ENCODE results near the gene SDC4. TPM values are rescaled to one million over a fixed set of nuclear protein-coding genes. Genes with fewer than 3 reads are reported as not detected.

The SDC4 gene
- total and polyA plus RNA-seq, 9 of the 15 experiments (the other 6 are each of a cell fraction or from before 2014, with no cell fraction given) = 2.1 to 10.7 (median 6.3) TPM

DNA sequence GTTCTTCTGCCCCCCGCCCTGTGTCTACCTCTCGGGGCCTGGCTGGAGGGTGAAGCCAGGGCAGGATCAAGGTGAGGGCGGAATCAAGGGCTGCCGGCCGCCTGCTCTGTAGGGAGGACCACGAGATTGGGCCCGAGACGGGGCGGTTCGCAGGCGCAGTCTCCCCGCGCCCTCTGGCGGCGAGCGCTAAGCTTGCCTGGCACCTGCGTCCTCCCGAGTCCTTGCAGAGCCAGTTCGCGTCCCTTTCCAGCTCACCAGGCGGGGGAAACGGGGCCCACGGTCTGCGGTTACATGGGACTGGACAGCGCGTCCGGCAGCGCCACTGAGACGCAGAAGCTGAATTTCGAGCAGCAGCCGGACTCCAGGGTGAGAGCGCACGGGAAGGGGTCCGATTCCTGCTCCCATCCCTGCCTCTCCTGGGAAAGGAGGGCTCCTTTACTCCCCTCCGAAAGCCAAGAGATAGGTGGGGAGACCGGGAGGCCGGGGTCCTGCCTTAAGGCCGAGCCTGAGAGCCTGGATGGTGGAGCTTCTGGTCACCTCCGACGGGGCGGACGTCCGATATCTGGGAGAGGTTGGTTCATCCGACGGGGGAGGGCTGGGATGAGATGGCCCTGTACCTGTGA, 36.5 kb downstream of the SDC4 start:
- ATAC-seq (peak; percentile 93), FAIRE-seq (peak; percentile 78), DNase-seq (ENCODE audit: extremely low read depth in 1 of 4, low spot score in 3 of 4) (peak; percentile 78 to 81 (median 80))
- H3K9ac ChIP-seq (ENCODE audit: insufficient read depth in 1 of 2, low read depth in 2 of 2, low read length in 2 of 2) = no peak overlapping the region
- H3K36me3 ChIP-seq (ENCODE audit: control insufficient read depth, insufficient read depth, low read length) = no peaks in the 10 kb centered on the region
- WGBS (ENCODE audit: insufficient coverage, low coverage, missing lambda C conversion rate) = 12% methylated on average over 33 of the region's 45 CpGs
- in situ Hi-C loops (cut with MboI) = no loop called here
- H3K4me1 ChIP-seq (replicated peaks in 1 of 2; ENCODE audit: control insufficient read depth in 2 of 2, insufficient read depth in 2 of 2, low read length in 2 of 2) = peaks cover 0 to 31% of the 10 kb centered on the region in 2 experiments; a peak in 2 of 5 replicates
- no peaks in the 10 kb centered on the region for H3K79me2 ChIP-seq (ENCODE audit: control insufficient read depth, insufficient read depth, low read length)
- H3K9me1 ChIP-seq (ENCODE audit: control insufficient read depth, insufficient read depth, low read length) = peaks cover 3% of the 10 kb centered on the region
- no peak overlapping the region for H3K4me3 ChIP-seq
- BruUV-seq (replicated peaks) = no TSS peak
- H2AFZ ChIP-seq (ENCODE audit: low read depth, low read length) = peak overlapping the region; percentile 18; the same call in 1 of the 2 replicates
- intact Hi-C loops (cut with micrococcal nuclease) = loop anchor here (10.0 kb wide), 1 partner anchor 233 kb away; the partner anchor contains the start of gene EPPIN
- peaks cover 8 to 60% of the 10 kb centered on the region in 2 experiments; a peak in 4 of 5 replicates for H3K27me3 ChIP-seq (ENCODE audit: control insufficient read depth in 2 of 2, insufficient read depth in 2 of 2, low read length in 2 of 2)
- no peak overlapping the region for H3K27ac ChIP-seq (ENCODE audit: extremely low read depth, low read depth, low read length)
- peak overlapping the region; percentile 26; the same call in 1 of the 2 replicates for H3K4me2 ChIP-seq (ENCODE audit: insufficient read depth, low read length)
- H3K9me3 ChIP-seq (replicated peaks; ENCODE audit: control insufficient read depth, insufficient read depth, low read depth, low read length) = no peaks in the 10 kb centered on the region
- POLR2A ChIA-PET = interaction anchor here (0.6 to 1.5 kb wide), 2 partner anchors 9 to 108 kb away, joined by 3 to 6 read pairs; no protein-coding TSS in a partner anchor
- H4K20me1 ChIP-seq (replicated peaks; ENCODE audit: control insufficient read depth, insufficient read depth, low read length) = peaks cover 5% of the 10 kb centered on the region
- CTCF ChIA-PET (ENCODE audit: low intra/inter-chr PET ratio) = interaction anchor here (0.5 to 1.2 kb wide), 2 partner anchors 247 to 459 kb away, joined by 3 to 6 read pairs; no protein-coding TSS in a partner anchor
- TF ChIP-seq PHF8 (IDR thresholded peaks at IDR 0.05; ENCODE audit: borderline replicate concordance, low read length) (no peak), TAF9B (IDR thresholded peaks at IDR 0.05; ENCODE audit: partially characterized antibody) (no peak), SREBF2 (CRISPR knock-in tag; IDR thresholded peaks at IDR 0.05) (no peak), ZBTB17 (CRISPR knock-in tag; IDR thresholded peaks at IDR 0.05) (no peak), FOXP1 (CRISPR knock-in tag; IDR thresholded peaks at IDR 0.05) (no peak), POLR2H (tag; IDR thresholded peaks at IDR 0.05; ENCODE audit: low read depth) (no peak)
- TF ChIP-seq, protein P1, sequence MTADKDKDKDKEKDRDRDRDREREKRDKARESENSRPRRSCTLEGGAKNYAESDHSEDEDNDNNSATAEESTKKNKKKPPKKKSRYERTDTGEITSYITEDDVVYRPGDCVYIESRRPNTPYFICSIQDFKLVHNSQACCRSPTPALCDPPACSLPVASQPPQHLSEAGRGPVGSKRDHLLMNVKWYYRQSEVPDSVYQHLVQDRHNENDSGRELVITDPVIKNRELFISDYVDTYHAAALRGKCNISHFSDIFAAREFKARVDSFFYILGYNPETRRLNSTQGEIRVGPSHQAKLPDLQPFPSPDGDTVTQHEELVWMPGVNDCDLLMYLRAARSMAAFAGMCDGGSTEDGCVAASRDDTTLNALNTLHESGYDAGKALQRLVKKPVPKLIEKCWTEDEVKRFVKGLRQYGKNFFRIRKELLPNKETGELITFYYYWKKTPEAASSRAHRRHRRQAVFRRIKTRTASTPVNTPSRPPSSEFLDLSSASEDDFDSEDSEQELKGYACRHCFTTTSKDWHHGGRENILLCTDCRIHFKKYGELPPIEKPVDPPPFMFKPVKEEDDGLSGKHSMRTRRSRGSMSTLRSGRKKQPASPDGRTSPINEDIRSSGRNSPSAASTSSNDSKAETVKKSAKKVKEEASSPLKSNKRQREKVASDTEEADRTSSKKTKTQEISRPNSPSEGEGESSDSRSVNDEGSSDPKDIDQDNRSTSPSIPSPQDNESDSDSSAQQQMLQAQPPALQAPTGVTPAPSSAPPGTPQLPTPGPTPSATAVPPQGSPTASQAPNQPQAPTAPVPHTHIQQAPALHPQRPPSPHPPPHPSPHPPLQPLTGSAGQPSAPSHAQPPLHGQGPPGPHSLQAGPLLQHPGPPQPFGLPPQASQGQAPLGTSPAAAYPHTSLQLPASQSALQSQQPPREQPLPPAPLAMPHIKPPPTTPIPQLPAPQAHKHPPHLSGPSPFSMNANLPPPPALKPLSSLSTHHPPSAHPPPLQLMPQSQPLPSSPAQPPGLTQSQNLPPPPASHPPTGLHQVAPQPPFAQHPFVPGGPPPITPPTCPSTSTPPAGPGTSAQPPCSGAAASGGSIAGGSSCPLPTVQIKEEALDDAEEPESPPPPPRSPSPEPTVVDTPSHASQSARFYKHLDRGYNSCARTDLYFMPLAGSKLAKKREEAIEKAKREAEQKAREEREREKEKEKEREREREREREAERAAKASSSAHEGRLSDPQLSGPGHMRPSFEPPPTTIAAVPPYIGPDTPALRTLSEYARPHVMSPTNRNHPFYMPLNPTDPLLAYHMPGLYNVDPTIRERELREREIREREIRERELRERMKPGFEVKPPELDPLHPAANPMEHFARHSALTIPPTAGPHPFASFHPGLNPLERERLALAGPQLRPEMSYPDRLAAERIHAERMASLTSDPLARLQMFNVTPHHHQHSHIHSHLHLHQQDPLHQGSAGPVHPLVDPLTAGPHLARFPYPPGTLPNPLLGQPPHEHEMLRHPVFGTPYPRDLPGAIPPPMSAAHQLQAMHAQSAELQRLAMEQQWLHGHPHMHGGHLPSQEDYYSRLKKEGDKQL (CRISPR knock-in tag; IDR thresholded peaks at IDR 0.05; ENCODE audit: borderline replicate concordance) = 0 out of 2 replicates have a peak, but pooled peaks have one; percentile 62
- TF ChIP-seq, protein P2, sequence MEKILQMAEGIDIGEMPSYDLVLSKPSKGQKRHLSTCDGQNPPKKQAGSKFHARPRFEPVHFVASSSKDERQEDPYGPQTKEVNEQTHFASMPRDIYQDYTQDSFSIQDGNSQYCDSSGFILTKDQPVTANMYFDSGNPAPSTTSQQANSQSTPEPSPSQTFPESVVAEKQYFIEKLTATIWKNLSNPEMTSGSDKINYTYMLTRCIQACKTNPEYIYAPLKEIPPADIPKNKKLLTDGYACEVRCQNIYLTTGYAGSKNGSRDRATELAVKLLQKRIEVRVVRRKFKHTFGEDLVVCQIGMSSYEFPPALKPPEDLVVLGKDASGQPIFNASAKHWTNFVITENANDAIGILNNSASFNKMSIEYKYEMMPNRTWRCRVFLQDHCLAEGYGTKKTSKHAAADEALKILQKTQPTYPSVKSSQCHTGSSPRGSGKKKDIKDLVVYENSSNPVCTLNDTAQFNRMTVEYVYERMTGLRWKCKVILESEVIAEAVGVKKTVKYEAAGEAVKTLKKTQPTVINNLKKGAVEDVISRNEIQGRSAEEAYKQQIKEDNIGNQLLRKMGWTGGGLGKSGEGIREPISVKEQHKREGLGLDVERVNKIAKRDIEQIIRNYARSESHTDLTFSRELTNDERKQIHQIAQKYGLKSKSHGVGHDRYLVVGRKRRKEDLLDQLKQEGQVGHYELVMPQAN (IDR thresholded peaks at IDR 0.05; ENCODE audit: borderline replicate concordance) = no peak
- TF ChIP-seq, protein P3, sequence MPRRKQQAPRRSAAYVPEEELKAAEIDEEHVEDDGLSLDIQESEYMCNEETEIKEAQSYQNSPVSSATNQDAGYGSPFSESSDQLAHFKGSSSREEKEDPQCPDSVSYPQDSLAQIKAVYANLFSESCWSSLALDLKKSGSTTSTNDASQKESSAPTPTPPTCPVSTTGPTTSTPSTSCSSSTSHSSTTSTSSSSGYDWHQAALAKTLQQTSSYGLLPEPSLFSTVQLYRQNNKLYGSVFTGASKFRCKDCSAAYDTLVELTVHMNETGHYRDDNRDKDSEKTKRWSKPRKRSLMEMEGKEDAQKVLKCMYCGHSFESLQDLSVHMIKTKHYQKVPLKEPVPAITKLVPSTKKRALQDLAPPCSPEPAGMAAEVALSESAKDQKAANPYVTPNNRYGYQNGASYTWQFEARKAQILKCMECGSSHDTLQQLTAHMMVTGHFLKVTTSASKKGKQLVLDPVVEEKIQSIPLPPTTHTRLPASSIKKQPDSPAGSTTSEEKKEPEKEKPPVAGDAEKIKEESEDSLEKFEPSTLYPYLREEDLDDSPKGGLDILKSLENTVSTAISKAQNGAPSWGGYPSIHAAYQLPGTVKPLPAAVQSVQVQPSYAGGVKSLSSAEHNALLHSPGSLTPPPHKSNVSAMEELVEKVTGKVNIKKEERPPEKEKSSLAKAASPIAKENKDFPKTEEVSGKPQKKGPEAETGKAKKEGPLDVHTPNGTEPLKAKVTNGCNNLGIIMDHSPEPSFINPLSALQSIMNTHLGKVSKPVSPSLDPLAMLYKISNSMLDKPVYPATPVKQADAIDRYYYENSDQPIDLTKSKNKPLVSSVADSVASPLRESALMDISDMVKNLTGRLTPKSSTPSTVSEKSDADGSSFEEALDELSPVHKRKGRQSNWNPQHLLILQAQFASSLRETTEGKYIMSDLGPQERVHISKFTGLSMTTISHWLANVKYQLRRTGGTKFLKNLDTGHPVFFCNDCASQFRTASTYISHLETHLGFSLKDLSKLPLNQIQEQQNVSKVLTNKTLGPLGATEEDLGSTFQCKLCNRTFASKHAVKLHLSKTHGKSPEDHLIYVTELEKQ (CRISPR knock-in tag; IDR thresholded peaks at IDR 0.05) = no peak

Data from K562 (cell line).